H1 (cell line): ENCODE data around the gene CALML4. TPM values are rescaled to one million over a fixed set of nuclear protein-coding genes. Genes with fewer than 3 reads are reported as not detected.
"Not testable (repeated sequence)": the region's sequence is repeated elsewhere in the genome, so short reads cannot be mapped to it uniquely, and the experiment has no call there.

Experiments
- CTCF ChIA-PET: fragments of 300-600 bp; sonication (Branson Sonifier 250); formaldehyde crosslinking; loops from one replicate; lab custom pipeline; 2021; ENCODE audit not compliant: partially characterized antibody; lab: Charles Lee
- POLR2A ChIA-PET: fragments of 300-600 bp; sonication (Branson Sonifier 250); formaldehyde crosslinking; loops from one replicate; lab custom pipeline; 2021; ENCODE audit warnings: inconsistent platforms; ENCODE audit not compliant: partially characterized antibody; lab: Charles Lee
- DNase-seq, 2 experiments: peaks; one replicate each; pipeline versions ENCODE4 v3.0.0 to v3.0.0-alpha.2; 2010 to 2022; ENCODE audit warnings: low spot score in 2 of 2, low read depth in 1 of 2, mixed read lengths in 1 of 2
- FAIRE-seq: peaks from 2 replicates; lab custom pipeline; 2011; peaks lifted over from hg19 to GRCh38; lab: Jason Lieb, UNC
- H2AFZ ChIP-seq: 2 replicates; pipeline ENCODE4 v1.8.1; 2012; ENCODE audit warnings: low read length, inconsistent platforms
- H2AK5ac ChIP-seq: 2 replicates; pipeline ENCODE4 v1.6.1; 2013; ENCODE audit warnings: low read depth, low read length
- H2BK120ac ChIP-seq: replicated peaks from 2 replicates; pipeline ENCODE3; 2013; ENCODE audit warnings: low read depth, low read length, inconsistent platforms
- H2BK12ac ChIP-seq: 2 replicates; pipeline ENCODE4 v1.6.1; 2013; ENCODE audit warnings: low read depth, low read length
- H2BK15ac ChIP-seq: 2 replicates; pipeline ENCODE4 v1.6.1; 2013; ENCODE audit warnings: low read length
- H2BK20ac ChIP-seq: 2 replicates; pipeline ENCODE4 v1.6.1; 2013; ENCODE audit warnings: low read length
- H2BK5ac ChIP-seq: 2 replicates; pipeline ENCODE4 v1.6.1; 2013; ENCODE audit warnings: low read depth, low read length
- H3K14ac ChIP-seq: 2 replicates; pipeline ENCODE4 v1.6.1; 2013; ENCODE audit warnings: inconsistent platforms; ENCODE audit not compliant: insufficient read length
- H3K18ac ChIP-seq: 2 replicates; pipeline ENCODE4 v1.6.1; 2013; ENCODE audit warnings: low read length; ENCODE audit errors: extremely low read depth
- H3K23ac ChIP-seq: 2 replicates; pipeline ENCODE4 v1.6.1; 2013; ENCODE audit warnings: inconsistent platforms; ENCODE audit not compliant: insufficient read length
- H3K23me2 ChIP-seq: 2 replicates; pipeline ENCODE4 v1.6.1; 2013; ENCODE audit warnings: low read depth, low read length
- H3K27ac ChIP-seq: 2 replicates; pipeline ENCODE4 v1.6.1; 2011; ENCODE audit warnings: low read depth, low read length, inconsistent platforms
- H3K27me3 ChIP-seq, 4 experiments: replicated peaks in 1 of 4; 1 replicate in 1 of 4; 2 replicates in 3 of 4; pipeline versions ENCODE4 v1.6.1 to v1.8.1; 2011 to 2013; ENCODE audit warnings: low read length in 3 of 4, mild to moderate bottlenecking in 3 of 4, inconsistent platforms in 2 of 4, mixed read lengths in 2 of 4, moderate library complexity in 1 of 4; ENCODE audit not compliant: control insufficient read depth in 3 of 4, insufficient read depth in 3 of 4; ENCODE audit errors: extremely low read depth in 1 of 4
- H3K36me3 ChIP-seq, 4 experiments: 2 replicates each; pipeline versions ENCODE4 v1.6.1 to v1.8.1; 2011 to 2013; ENCODE audit warnings: mild to moderate bottlenecking in 4 of 4, low read length in 3 of 4, moderate library complexity in 2 of 4, control low read depth in 1 of 4, inconsistent platforms in 1 of 4; ENCODE audit not compliant: insufficient read depth in 4 of 4, control insufficient read depth in 2 of 4
- H3K4ac ChIP-seq: replicated peaks from 2 replicates; pipeline ENCODE3; 2013; ENCODE audit warnings: low read length, low read depth, mixed read lengths, inconsistent platforms; ENCODE audit not compliant: insufficient read length
- H3K4me1 ChIP-seq, 4 experiments: replicated peaks in 1 of 4; 1 replicate in 1 of 4; 2 replicates in 3 of 4; pipeline versions ENCODE4 v1.6.1 to v1.8.1; 2011 to 2013; ENCODE audit warnings: low read length in 3 of 4, inconsistent platforms in 2 of 4, mixed read lengths in 1 of 4; ENCODE audit not compliant: insufficient read depth in 4 of 4, control insufficient read depth in 3 of 4
- H3K4me2 ChIP-seq, 2 experiments: 2 replicates each; pipeline versions ENCODE4 v1.6.1 to v1.8.1; 2011 to 2013; ENCODE audit warnings: low read depth in 2 of 2, low read length in 2 of 2, control low read depth in 1 of 2, inconsistent platforms in 1 of 2, mild to moderate bottlenecking in 1 of 2; ENCODE audit not compliant: insufficient read depth in 1 of 2
- H3K4me3 ChIP-seq, 4 experiments: fragments of 200-600, 300-600 bp in 1 of 4; sonication (generic), shearing (Covaris generic), sonication (Bioruptor Twin) in 1 of 4; 2 replicates each; pipeline versions ENCODE4 v1.5.1 to v1.8.1; 2011 to 2016; ENCODE audit warnings: low read length in 4 of 4, low read depth in 3 of 4, control low read depth in 2 of 4, inconsistent platforms in 2 of 4, mild to moderate bottlenecking in 2 of 4, mixed read lengths in 1 of 4, moderate library complexity in 1 of 4; ENCODE audit not compliant: insufficient read depth in 2 of 4; ENCODE audit errors: extremely low read depth in 1 of 4
- H3K56ac ChIP-seq: replicated peaks from 2 replicates; pipeline ENCODE3; 2013; ENCODE audit warnings: low read depth, mild to moderate bottlenecking, mixed read lengths, low read length, inconsistent platforms; ENCODE audit not compliant: insufficient read length
- H3K79me1 ChIP-seq: 2 replicates; pipeline ENCODE4 v1.6.1; 2013; ENCODE audit warnings: low read depth, low read length, control low read depth
- H3K79me2 ChIP-seq, 2 experiments: 2 replicates each; pipeline versions ENCODE4 v1.6.1 to v1.8.1; 2012 to 2013; ENCODE audit warnings: low read length in 2 of 2, mild to moderate bottlenecking in 2 of 2, inconsistent platforms in 1 of 2; ENCODE audit not compliant: insufficient read depth in 2 of 2, control insufficient read depth in 1 of 2
- H3K9ac ChIP-seq, 4 experiments: replicated peaks in 1 of 4; 1 replicate in 1 of 4; 2 replicates in 3 of 4; pipeline versions ENCODE4 v1.6.1 to v1.8.1; 2011 to 2013; ENCODE audit warnings: low read depth in 3 of 4, low read length in 3 of 4, control low read depth in 2 of 4, mild to moderate bottlenecking in 2 of 4, moderate library complexity in 2 of 4, inconsistent platforms in 1 of 4; ENCODE audit errors: extremely low read depth in 1 of 4
- H3K9me3 ChIP-seq, 2 experiments: 2 replicates each; pipeline versions ENCODE4 v1.6.1 to v1.8.1; 2012 to 2013; ENCODE audit warnings: mild to moderate bottlenecking in 2 of 2, moderate library complexity in 2 of 2, control low read depth in 1 of 2, inconsistent platforms in 1 of 2, low read depth in 1 of 2, low read length in 1 of 2, mixed read lengths in 1 of 2; ENCODE audit not compliant: insufficient read depth in 2 of 2
- H4K20me1 ChIP-seq, 2 experiments: replicated peaks in 1 of 2; 2 replicates each; pipeline versions ENCODE3 to v1.8.1; 2011 to 2013; ENCODE audit warnings: inconsistent platforms in 2 of 2, low read length in 2 of 2, mild to moderate bottlenecking in 1 of 2; ENCODE audit not compliant: insufficient read depth in 2 of 2, control insufficient read depth in 1 of 2
- H4K5ac ChIP-seq: 2 replicates; pipeline ENCODE4 v1.6.1; 2013; ENCODE audit warnings: low read length, low read depth, mixed read lengths, inconsistent platforms; ENCODE audit not compliant: insufficient read length
- H4K8ac ChIP-seq: 2 replicates; pipeline ENCODE4 v1.8.0; 2013; ENCODE audit warnings: mild to moderate bottlenecking, moderate library complexity, low read length, inconsistent platforms; ENCODE audit not compliant: insufficient read depth; ENCODE audit errors: extremely low read depth
- H4K91ac ChIP-seq: replicated peaks from 2 replicates; pipeline ENCODE3; 2013; ENCODE audit warnings: low read length, mixed read lengths, inconsistent platforms; ENCODE audit not compliant: insufficient read length
- RNF2 ChIP-seq: fragments of 200-900, 300-1000 bp; sonication (generic); IDR thresholded peaks from 2 replicates; pipeline ENCODE4 v1.7.1; 2016; ENCODE audit warnings: borderline replicate concordance, low read depth, mild to moderate bottlenecking, antibody characterized with exemption, low read length; ENCODE audit not compliant: poor library complexity, severe bottlenecking; ENCODE audit errors: missing control alignments
- TBP ChIP-seq: IDR thresholded peaks from 2 replicates; pipeline ENCODE4 v1.6.1; 2011; ENCODE audit warnings: low read depth, low read length, improper control_type of control experiment
- WGBS, 2 experiments: shearing (Covaris generic) in 1 of 2; methylation state at CpG; one replicate each; pipeline versions ENCODE4 v1.1.6 to v1.1.7; 2013 to 2015; ENCODE audit warnings: low lambda C conversion rate in 2 of 2, mixed read lengths in 2 of 2, inconsistent platforms in 1 of 2, low coverage in 1 of 2, missing lambda C conversion rate in 1 of 2; ENCODE audit not compliant: insufficient replicate concordance in 2 of 2, insufficient coverage in 1 of 2, insufficient read length in 1 of 2; ENCODE audit errors: extremely low coverage in 1 of 2, missing lambda C conversion rate in 1 of 2; 5-methylcytosine and 5-hydroxymethylcytosine counted together
- polyA plus RNA-seq, 7 experiments: library from polyadenylated mRNA; depleted of rRNA in 3 of 7; stranded (reverse) in 5 of 7; unstranded in 2 of 7; fragments of >200 nt in 5 of 7; fragments of 200-250 nt in 2 of 7; gene quantifications; 1 replicate in 5 of 7; 2 replicates in 1 of 7; 4 replicates in 1 of 7; pipeline versions ENCODE4 v1.2.1 to v1.2.3, GENCODE V29; 2011 to 2013; ENCODE audit warnings: missing spikeins in 2 of 7, mixed read lengths in 2 of 7
- total RNA-seq: library from RNA; stranded (reverse); fragmentation: NEBNext Ultra II Directional; extraction: Animal tissue kit (Norgen Biotek cat#: 25700); gene quantifications from 2 replicates; pipeline ENCODE4 v1.2.1, GENCODE V29; 2021

Gene CALML4
- total and polyA plus RNA-seq, 2 of the 8 experiments (the other 6 are each of a cell fraction or from before 2014, with no cell fraction given): 3.8 to 12.5 TPM

- TF ChIP-seq RNF2 (no peak), TBP (no peak)
Measured at GRCh38 chr15:68213991-68214837, 9.1 kb upstream of the CALML4 start (continued).

GRCh38 chr15:68213491-68213845, 8.3 kb upstream of the CALML4 start:
- H2AK5ac ChIP-seq, H3K4ac ChIP-seq, H3K23ac ChIP-seq, DNase-seq, H2BK12ac ChIP-seq, H3K9ac ChIP-seq, H3K18ac ChIP-seq, H3K23me2 ChIP-seq, H3K27ac ChIP-seq, H3K14ac ChIP-seq, H2BK5ac ChIP-seq, H3K4me2 ChIP-seq, H3K27me3 ChIP-seq, H2BK20ac ChIP-seq, H2AFZ ChIP-seq, H2BK15ac ChIP-seq, H4K8ac ChIP-seq, FAIRE-seq, H4K5ac ChIP-seq, H3K56ac ChIP-seq, H2BK120ac ChIP-seq, H3K4me3 ChIP-seq, H3K9me3 ChIP-seq, H4K91ac ChIP-seq: not testable (repeated sequence)
- H3K79me1 ChIP-seq: peaks cover 14% of the 10 kb centered on the region; the same call in 1 of the 2 replicates
- ChIA-PET POLR2A (interaction anchor here (2.4 kb wide), 1 partner anchor 10 kb away, joined by 11 read pairs; no protein-coding TSS in a partner anchor), CTCF (interaction anchor here (1.0 to 5.7 kb wide), 3 partner anchors 13 to 39 kb away, joined by 3 to 101 read pairs (median 3); no protein-coding TSS in a partner anchor)
- peaks cover under 1 to 62% of the 10 kb centered on the region in 2 experiments; a peak in 3 of 4 replicates for H3K79me2 ChIP-seq
- peaks cover 3 to 13% (median 5%) of the 10 kb centered on the region in 4 experiments; a peak in 5 of 8 replicates for H3K36me3 ChIP-seq
- peaks cover 10 to 28% of the 10 kb centered on the region in 2 experiments for H4K20me1 ChIP-seq
- WGBS, 2 experiments: 95% methylated on average over 6 of the region's 6 CpGs; no CpG with 5 or more reads in 1 of the 2 experiments
- H3K4me1 ChIP-seq: peaks cover 0 to 16% (median under 1%) of the 10 kb centered on the region in 4 experiments; a peak in 5 of 7 replicates
